Subcutaneous abdominal adipose tissue (tissue), 5 donors: ENCODE measurements around the gene MFAP3.

Experiments used
- H3K27ac ChIP-seq: one replicate; pipeline ENCODE4 v1.7.0; 2013; ENCODE audit warnings: low read depth, mild to moderate bottlenecking, inconsistent platforms, low read length, moderate library complexity
- H3K27me3 ChIP-seq, 5 donors: one replicate each; pipeline ENCODE4 v1.7.0; 2013; ENCODE audit warnings: low read length in 5 of 5, inconsistent platforms in 1 of 5; ENCODE audit not compliant: control insufficient read depth in 5 of 5, insufficient read depth in 4 of 5
- H3K36me3 ChIP-seq, 5 donors: one replicate each; pipeline ENCODE4 v1.7.0; 2013; ENCODE audit warnings: low read length in 5 of 5; ENCODE audit not compliant: control insufficient read depth in 5 of 5, insufficient read depth in 5 of 5
- H3K4me1 ChIP-seq, 5 donors: one replicate each; pipeline ENCODE4 v1.7.0; 2013; ENCODE audit warnings: low read length in 5 of 5, mild to moderate bottlenecking in 3 of 5, moderate library complexity in 1 of 5; ENCODE audit not compliant: control insufficient read depth in 5 of 5, insufficient read depth in 5 of 5
- H3K4me3 ChIP-seq, 5 donors: one replicate each; pipeline ENCODE4 v1.7.0; 2013; ENCODE audit warnings: low read length in 5 of 5, low read depth in 1 of 5
- H3K9ac ChIP-seq, 5 donors: one replicate each; pipeline ENCODE4 v1.7.0; 2013; ENCODE audit warnings: low read length in 5 of 5, mild to moderate bottlenecking in 4 of 5, moderate library complexity in 3 of 5
- H3K9me3 ChIP-seq, 5 donors: one replicate each; pipeline ENCODE4 v1.7.0; 2013; ENCODE audit warnings: low read length in 5 of 5; ENCODE audit not compliant: control insufficient read depth in 5 of 5
- donor health status: healthy.
- donor health status: healthy.
- donor health status: healthy.
- donor health status: healthy.
- donor health status: healthy.

MFAP3 gene

DNA sequence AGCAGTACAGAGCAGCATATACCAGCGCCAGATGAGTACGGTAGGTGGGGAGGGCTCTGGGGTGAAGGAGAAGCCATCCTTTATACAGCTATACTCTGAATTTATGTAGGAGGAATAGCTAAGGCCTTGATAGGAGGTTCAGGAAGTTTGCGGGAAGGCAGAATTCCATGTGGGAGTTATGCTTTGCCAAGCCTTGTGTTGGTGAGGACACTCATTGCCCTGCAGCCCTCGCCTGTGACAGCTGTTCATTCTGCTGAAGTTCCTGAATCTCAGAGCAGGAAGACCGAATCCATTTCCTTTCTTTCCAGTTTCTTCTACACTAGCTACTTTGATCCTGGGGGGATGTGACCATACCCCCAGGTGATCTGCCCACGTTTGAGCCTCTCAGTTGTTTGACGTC lies 7.7 kb downstream of the MFAP3 start:
- no peak overlapping the region for H3K9ac ChIP-seq
- H3K4me3 ChIP-seq: no peak overlapping the region
- peaks cover 0 to 16% (median 10%) of the 10 kb centered on the region in 5 donors for H3K36me3 ChIP-seq
- H3K27me3 ChIP-seq: no peaks in the 10 kb centered on the region
- no peaks in the 10 kb centered on the region for H3K9me3 ChIP-seq
- H3K4me1 ChIP-seq: peaks cover 3 to 46% (median 16%) of the 10 kb centered on the region in 5 donors
- no peak overlapping the region for H3K27ac ChIP-seq

- Histone ChIP-seq H3K4me1 (peaks cover 3 to 38% (median 11%) of the 10 kb centered on the region in 5 donors), H3K9ac (peak overlapping the region in 1 of 5 donors; percentile 12), H3K9me3 (no peaks in the 10 kb centered on the region), H3K27ac (no peak overlapping the region), H3K27me3 (no peaks in the 10 kb centered on the region), H3K36me3 (peaks cover 0 to 21% (median 15%) of the 10 kb centered on the region in 5 donors), H3K4me3 (no peak overlapping the region)
Measured at GRCh38 chr5:154047324-154047723, 8.6 kb downstream of the MFAP3 start.

DNA sequence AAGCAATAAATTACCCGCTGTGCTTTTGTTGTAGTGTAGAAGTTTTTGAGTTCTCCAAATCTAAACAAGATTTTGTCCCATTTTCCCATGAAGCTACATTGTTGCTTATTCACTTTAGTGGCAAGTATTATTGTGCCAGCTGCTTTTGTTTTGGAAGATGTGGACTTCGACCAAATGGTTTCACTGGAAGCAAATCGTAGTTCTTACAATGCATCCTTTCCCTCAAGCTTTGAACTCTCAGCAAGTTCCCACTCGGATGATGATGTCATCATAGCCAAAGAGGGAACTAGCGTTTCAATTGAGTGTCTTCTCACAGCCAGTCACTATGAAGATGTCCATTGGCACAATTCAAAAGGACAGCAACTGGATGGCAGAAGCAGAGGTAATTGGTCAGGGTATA lies 10.9 kb downstream of the MFAP3 start:
- H3K9ac ChIP-seq: no peak overlapping the region
- no peak overlapping the region for H3K27ac ChIP-seq
- no peak overlapping the region for H3K4me3 ChIP-seq
- no peaks in the 10 kb centered on the region for H3K27me3 ChIP-seq
- peaks cover 12 to 34% (median 33%) of the 10 kb centered on the region in 5 donors for H3K36me3 ChIP-seq
- peaks cover 0 to 20% (median 3%) of the 10 kb centered on the region in 5 donors for H3K4me1 ChIP-seq
- H3K9me3 ChIP-seq: no peaks in the 10 kb centered on the region

GRCh38 chr5:154053468-154053867 lies 14.7 kb downstream of the MFAP3 start:
- peaks cover 12 to 42% (median 27%) of the 10 kb centered on the region in 5 donors for H3K36me3 ChIP-seq
- H3K9ac ChIP-seq: no peak overlapping the region
- no peak overlapping the region for H3K27ac ChIP-seq
- peaks cover 0 to 6% (median 5%) of the 10 kb centered on the region in 5 donors for H3K4me1 ChIP-seq
- no peaks in the 10 kb centered on the region for H3K27me3 ChIP-seq
- no peaks in the 10 kb centered on the region for H3K9me3 ChIP-seq
- H3K4me3 ChIP-seq: no peak overlapping the region

DNA sequence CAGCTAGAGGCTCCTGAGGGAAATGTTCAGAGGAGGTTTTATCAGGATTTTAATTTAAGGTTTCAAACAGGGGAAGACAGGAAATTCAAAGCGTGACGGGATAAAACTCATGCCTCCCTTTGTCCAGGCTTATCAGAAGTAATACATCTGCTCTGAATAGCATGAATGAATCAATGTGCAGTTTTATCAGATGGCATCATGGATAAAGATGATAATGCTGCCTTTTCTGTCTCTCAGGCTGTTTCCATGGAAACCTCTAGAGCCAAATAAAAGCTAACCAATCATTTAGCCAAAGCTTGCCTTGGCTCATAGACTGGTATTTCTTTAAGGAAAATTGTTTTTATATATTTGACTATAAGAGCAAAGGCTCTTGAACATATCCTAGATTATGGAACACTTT lies 16.4 kb downstream of the MFAP3 start:
- no peaks in the 10 kb centered on the region for H3K27me3 ChIP-seq
- H3K9me3 ChIP-seq: no peaks in the 10 kb centered on the region
- H3K4me1 ChIP-seq: peaks cover 0 to 13% (median 7%) of the 10 kb centered on the region in 5 donors
- H3K36me3 ChIP-seq: peaks cover 12 to 42% (median 27%) of the 10 kb centered on the region in 5 donors
- no peak overlapping the region for H3K4me3 ChIP-seq
- no peak overlapping the region for H3K9ac ChIP-seq
- H3K27ac ChIP-seq: no peak overlapping the region

GRCh38 chr5:154058055-154059038 lies 19.6 kb downstream of the MFAP3 start:
- Histone ChIP-seq H3K36me3 (peaks cover 5 to 24% (median 16%) of the 10 kb centered on the region in 5 donors), H3K4me3 (no peak overlapping the region), H3K4me1 (peaks cover 0 to 13% (median 7%) of the 10 kb centered on the region in 5 donors), H3K27me3 (no peaks in the 10 kb centered on the region), H3K9ac (peak overlapping the region in 1 of 5 donors; percentile 25), H3K9me3 (no peaks in the 10 kb centered on the region), H3K27ac (no peak overlapping the region)

DNA sequence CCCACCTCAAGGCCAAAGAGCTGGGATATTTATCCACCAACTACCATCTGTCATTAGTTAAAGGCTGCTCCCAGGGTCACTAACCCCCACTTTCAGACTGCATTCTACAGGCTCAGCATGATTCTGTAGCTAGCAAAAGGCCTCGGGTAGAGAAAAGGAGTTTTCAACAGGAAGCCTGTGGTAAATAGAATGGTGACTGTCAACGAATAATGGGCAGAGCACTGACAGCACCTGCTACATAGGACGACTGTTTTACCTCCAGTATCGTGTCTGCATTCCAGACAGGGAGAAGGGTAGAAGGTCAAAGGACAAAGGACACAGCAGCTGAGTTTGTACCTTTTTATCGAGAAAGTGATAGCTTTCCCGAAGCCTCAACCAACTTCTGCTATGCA lies 20.3 kb downstream of the MFAP3 start:
- no peak overlapping the region for H3K4me3 ChIP-seq
- H3K4me1 ChIP-seq: peaks cover 0 to 13% (median 7%) of the 10 kb centered on the region in 5 donors
- no peaks in the 10 kb centered on the region for H3K9me3 ChIP-seq
- no peaks in the 10 kb centered on the region for H3K27me3 ChIP-seq
- H3K9ac ChIP-seq: no peak overlapping the region
- H3K27ac ChIP-seq: no peak overlapping the region
- H3K36me3 ChIP-seq: peaks cover 0 to 17% (median 9%) of the 10 kb centered on the region in 5 donors

DNA sequence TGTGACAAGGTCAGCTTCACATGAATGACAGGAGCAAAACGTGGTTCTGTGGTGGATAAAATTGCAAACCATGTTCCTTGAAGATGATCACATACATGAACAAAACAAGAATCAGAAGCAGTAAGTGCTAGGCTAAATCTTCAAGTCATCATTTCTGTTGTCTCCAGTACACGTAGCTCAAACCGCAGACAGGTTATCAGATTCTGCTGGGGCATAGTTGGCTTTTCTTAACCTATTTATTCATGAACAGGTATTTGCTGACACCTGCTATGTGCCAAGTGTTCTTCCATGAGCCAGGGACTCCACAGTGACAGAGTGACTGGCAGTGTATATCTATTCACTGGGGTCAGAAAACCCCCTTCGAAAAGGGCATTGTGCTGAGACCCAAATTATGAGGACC lies 20.8 kb downstream of the MFAP3 start:
- Histone ChIP-seq H3K4me1 (peaks cover 0 to 13% (median 7%) of the 10 kb centered on the region in 5 donors), H3K9ac (no peak overlapping the region), H3K9me3 (no peaks in the 10 kb centered on the region), H3K36me3 (peaks cover 0 to 11% (median 7%) of the 10 kb centered on the region in 5 donors), H3K27ac (no peak overlapping the region), H3K4me3 (no peak overlapping the region), H3K27me3 (no peaks in the 10 kb centered on the region)

GRCh38 chr5:154060606-154061005 lies 21.8 kb downstream of the MFAP3 start:
- Histone ChIP-seq H3K4me3 (no peak overlapping the region), H3K27me3 (no peaks in the 10 kb centered on the region), H3K36me3 (peaks cover 0 to 9% (median 0%) of the 10 kb centered on the region in 5 donors), H3K4me1 (peaks cover 0 to 13% (median 7%) of the 10 kb centered on the region in 5 donors), H3K9ac (no peak overlapping the region), H3K9me3 (no peaks in the 10 kb centered on the region), H3K27ac (no peak overlapping the region)

DNA sequence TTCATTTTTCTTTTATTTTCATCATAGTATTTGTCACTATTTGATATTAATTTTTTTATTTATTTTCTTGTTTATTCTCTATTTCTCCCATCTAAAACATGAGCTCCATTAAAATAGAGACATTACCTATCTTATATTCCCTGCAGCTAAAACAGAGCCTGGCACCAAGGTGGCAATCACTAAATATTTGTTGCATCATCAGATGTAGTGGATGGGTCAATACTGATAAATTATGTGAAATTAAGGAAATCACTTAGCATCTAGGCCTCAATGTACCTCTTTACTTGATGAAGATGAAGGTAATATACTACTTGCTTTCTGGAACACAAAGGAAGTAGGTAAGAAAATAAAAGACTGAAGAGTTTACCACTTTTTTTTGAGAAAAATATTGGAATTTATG lies 24.6 kb downstream of the MFAP3 start:
- H3K4me3 ChIP-seq: no peak overlapping the region
- no peaks in the 10 kb centered on the region for H3K9me3 ChIP-seq
- no peaks in the 10 kb centered on the region for H3K36me3 ChIP-seq
- no peaks in the 10 kb centered on the region for H3K27me3 ChIP-seq
- no peak overlapping the region for H3K9ac ChIP-seq
- no peak overlapping the region for H3K27ac ChIP-seq
- H3K4me1 ChIP-seq: peaks cover 0 to 8% (median 3%) of the 10 kb centered on the region in 5 donors
